ENCODE measurements around the gene PLXDC2.

DNA sequence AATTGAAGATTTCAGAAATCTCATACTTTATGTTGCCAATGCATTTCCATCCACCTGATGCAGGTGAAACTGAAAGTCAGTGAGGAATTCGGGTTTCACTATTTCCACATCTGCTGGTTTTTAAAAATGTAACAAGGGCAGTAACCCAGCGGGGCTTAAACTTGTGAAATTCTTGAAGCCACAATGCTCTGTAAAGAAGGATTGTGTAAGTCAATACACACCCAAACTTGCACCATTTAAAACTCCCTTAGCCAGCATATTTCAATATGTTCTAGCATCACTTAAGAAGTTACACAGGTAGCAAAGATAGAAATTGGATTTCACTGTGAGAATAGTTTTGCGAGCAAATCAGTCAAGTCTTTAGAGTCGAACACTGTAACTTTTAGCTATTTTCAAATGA lies 386.1 kb downstream of the PLXDC2 start:
- TF ChIP-seq POLR2A (IDR thresholded peaks at IDR 0.05), result no peak
- TF ChIP-seq, protein P1, sequence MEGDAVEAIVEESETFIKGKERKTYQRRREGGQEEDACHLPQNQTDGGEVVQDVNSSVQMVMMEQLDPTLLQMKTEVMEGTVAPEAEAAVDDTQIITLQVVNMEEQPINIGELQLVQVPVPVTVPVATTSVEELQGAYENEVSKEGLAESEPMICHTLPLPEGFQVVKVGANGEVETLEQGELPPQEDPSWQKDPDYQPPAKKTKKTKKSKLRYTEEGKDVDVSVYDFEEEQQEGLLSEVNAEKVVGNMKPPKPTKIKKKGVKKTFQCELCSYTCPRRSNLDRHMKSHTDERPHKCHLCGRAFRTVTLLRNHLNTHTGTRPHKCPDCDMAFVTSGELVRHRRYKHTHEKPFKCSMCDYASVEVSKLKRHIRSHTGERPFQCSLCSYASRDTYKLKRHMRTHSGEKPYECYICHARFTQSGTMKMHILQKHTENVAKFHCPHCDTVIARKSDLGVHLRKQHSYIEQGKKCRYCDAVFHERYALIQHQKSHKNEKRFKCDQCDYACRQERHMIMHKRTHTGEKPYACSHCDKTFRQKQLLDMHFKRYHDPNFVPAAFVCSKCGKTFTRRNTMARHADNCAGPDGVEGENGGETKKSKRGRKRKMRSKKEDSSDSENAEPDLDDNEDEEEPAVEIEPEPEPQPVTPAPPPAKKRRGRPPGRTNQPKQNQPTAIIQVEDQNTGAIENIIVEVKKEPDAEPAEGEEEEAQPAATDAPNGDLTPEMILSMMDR (IDR thresholded peaks at IDR 0.05), result no peak

Measured in heart left ventricle (tissue), 13 donors.